SW480 (cell line): Measurements from ENCODE around the gene CRAMP1.
"Not testable (repeated sequence)": the region's sequence is repeated elsewhere in the genome, so short reads cannot be mapped to it uniquely, and the experiment has no call there.

ENCODE experiments used
- DNase-seq: peaks from one replicate; pipeline ENCODE4 v3.0.0-alpha.2; 2016; ENCODE audit warnings: low spot score

CRAMP1 gene

GRCh38 chr16:1678500-1679098 is 66.4 kb downstream of the CRAMP1 start:
- DNase-seq = peak; percentile 53

- no peak for DNase-seq
These were observed 68.2 kb downstream of the CRAMP1 start for GRCh38 chr16:1680361-1680760.

DNA sequence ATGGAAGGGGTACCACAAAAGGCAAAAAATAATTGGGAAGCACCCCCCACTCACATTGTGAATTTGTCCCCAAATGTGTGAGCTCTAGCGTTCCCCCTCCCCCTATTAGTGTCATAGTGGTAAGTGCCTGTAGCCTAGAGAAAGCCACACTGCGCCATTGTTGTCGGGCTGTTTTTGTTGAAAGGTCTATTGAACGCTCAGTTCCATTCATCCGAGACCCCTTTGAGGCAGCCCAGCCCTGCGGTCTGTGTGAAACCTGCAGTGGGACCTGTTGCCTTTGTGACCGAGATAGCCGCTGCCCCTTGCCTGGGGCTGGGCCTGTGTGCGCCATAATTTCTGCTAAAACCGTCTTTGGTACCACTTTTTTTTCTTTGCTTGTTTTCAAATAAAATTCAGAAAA is 68.9 kb downstream of the CRAMP1 start:
- DNase-seq = no peak

- no peak for DNase-seq
These were observed 75.5 kb downstream of the CRAMP1 start for GRCh38 chr16:1687427-1688316.

- DNase-seq = peak; percentile 62
These were observed 76.8 kb downstream of the CRAMP1 start for GRCh38 chr16:1688807-1689560.

DNA sequence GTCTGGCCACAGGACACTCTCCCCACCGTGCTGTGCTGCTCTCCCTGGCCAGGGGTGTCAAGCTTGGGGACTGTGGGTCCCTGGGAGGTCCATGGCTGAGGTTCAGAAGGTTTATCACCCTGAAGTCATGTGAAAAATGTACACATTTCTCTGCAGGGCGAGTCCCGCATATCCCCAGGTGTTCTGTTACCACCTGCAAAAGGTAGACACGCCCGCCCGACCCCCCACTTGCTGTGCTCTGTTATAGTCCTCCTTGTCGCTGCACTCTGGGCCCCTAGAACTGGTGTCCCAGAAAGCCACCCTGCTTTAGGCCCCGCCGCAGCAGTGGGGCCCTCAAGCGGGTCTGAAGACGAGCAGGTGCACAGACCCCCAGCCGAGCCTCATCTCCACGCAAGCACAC is 77.7 kb downstream of the CRAMP1 start:
- no peak for DNase-seq

DNA sequence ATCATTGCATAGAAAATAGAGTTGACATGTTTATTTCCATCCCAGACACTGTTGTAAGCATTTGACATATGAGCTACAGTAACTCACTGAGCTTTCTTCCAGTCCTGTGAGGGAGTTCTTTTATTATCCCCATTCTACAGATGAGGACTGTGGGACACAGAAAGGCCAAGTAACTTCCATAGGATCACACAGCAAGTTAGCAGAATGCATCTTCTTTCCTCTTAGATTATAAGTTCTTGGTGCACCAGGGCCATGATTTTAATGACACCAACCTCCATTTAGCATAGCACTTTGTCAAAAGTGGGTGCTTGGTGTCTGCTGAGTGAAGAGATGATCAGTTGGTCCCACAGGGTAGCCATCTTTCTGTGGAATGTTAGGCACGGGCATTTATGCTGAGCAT is 78.7 kb downstream of the CRAMP1 start:
- no peak for DNase-seq

DNA sequence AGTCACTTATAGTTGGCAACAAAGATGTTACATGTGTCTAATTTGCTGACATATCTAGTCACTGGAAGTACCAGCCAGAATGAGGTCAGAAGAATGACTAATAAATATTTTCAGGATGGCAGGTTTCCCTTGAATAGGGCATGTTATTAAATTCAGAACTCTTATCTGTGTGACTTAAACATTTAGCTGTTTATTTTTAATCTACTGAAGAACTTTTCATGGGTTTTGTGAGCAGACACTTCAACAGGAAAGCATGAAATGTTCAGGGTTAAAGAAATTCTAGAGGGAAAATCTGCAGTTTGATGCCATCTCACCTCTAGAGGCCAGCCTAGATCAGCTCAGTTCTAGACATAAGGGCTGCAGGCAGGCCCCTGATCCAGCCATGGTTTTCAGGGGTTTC is 79.1 kb downstream of the CRAMP1 start:
- no peak for DNase-seq

DNA sequence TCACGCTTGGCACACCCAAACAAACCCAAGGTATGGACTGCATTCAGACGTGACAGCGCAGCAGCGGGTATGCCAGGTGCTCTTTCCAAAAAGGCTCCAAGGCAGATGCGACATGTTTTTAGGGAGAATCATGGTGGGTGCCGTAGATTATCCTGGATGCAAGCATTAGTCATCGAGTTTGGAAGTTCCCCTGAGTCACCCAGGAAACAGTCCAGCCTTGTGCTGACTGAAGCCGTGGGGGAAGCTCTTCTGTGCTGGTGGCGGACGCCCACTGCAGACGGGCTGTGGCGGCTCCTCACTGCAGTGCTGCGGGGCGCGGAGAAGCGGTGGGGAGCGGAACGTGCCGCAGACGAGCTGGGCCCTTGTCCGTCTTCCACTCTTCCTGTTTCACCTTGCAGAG is 79.8 kb downstream of the CRAMP1 start:
- DNase-seq = no peak

DNA sequence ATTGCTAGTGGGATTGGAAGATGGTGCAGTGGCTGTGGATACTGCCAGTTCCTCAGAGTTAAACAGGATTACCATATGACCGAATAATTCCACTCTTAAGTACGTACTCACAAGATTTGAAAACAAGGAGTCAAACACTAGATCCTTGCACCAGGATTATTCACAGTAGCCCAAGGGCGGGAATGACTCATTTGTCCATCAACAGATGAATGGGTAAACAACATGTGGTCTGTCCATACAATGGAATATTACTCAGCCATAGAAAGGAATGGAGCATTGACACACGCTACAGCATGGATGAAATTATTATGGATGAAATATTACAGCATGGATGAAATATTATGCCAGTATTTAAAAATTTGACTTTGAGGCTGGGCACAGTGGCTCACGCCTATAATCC is 84.7 kb downstream of the CRAMP1 start:
- no peak for DNase-seq

DNA sequence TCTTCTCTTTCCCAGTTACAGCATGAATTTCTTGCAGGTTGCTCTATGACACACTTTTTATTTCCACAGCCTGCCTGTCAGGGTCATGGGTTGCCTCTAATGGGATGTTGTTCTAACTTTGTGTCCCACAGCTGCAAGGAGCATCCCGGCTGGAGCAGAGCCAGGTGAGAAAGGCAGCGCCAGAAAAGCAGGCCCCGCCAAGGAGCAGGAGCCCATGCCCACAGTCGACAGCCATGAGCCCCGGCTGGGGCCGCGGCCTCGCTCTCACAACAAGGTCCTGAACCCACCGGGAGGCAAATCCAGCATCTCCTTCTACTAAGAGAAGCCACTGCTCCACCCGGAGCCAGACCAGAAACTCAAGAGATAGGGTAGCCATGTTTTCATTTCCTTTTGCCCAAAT is 86.5 kb downstream of the CRAMP1 start:
- DNase-seq = no peak

DNA sequence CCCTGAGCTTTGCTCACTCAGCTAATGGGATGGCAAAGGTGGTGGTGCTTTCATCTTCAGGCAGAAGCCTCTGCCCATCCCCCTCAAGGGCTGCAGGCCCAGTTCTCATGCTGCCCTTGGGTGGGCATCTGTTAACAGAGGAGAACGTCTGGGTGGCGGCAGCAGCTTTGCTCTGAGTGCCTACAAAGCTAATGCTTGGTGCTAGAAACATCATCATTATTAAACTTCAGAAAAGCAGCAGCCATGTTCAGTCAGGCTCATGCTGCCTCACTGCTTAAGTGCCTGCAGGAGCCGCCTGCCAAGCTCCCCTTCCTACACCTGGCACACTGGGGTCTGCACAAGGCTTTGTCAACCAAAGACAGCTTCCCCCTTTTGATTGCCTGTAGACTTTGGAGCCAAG is 88.1 kb downstream of the CRAMP1 start:
- no peak for DNase-seq

- DNase-seq = no peak
These were observed 89.2 kb downstream of the CRAMP1 start for GRCh38 chr16:1701216-1701878.

DNA sequence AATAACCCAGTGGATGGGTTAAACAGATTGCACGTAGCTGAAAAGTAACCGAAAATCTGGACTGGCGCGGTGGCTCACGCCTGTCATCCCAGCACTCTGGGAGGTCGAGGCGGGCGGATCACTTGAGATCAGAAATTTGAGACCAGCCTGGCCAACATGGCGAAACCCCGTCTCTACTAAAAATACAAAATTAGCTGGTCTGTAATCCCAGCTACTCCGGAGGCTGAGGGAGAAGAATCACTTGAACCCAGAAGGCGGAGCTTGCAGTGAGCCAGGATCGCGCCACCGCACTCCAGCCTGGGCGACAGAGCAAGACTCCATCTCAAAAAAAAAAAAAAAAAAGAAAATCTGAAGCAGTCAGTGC is 93.1 kb downstream of the CRAMP1 start:
- not testable (repeated sequence) for DNase-seq

DNA sequence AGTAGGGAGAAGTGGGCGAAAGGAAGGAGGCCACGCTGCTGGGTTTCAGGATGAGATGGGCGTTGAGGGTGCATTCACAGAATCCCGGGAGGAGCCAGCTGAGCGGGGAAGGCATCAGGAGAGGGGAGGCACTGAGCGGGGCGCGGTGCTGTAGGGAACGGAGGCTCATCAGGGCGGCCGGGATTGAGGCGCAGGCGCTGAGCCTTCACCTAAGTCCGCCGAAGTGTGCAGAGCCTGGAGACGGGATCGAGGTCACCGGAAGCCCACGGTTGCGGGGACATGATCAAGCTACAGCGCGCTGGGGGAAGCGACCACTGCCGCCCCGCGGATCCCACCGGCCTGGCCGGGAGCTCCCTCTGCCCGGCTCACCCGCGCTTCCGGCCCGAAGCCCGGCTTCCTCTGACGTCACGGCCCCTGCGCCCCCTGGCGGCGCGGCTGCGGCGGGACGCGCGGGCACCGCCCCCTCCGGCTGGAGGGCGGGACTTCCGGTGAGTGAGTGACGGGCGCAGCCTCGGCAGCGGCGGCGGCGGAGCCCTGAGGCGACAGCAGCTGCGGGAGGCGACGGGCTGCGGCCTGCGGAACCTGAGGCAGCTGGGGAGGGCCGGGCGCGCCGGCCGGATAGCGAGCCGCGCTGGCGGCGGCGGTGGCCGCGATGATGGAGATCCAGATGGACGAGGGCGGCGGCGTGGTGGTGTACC is 93.7 kb downstream of the CRAMP1 start, which contains the start of gene MAPK8IP3:
MAPK8IP3 (plus strand) TSS at position 508 of the 698 bp plus-strand sequence; CDS start at position 653, 145 bp downstream.
- peak; percentile 81 for DNase-seq

DNA sequence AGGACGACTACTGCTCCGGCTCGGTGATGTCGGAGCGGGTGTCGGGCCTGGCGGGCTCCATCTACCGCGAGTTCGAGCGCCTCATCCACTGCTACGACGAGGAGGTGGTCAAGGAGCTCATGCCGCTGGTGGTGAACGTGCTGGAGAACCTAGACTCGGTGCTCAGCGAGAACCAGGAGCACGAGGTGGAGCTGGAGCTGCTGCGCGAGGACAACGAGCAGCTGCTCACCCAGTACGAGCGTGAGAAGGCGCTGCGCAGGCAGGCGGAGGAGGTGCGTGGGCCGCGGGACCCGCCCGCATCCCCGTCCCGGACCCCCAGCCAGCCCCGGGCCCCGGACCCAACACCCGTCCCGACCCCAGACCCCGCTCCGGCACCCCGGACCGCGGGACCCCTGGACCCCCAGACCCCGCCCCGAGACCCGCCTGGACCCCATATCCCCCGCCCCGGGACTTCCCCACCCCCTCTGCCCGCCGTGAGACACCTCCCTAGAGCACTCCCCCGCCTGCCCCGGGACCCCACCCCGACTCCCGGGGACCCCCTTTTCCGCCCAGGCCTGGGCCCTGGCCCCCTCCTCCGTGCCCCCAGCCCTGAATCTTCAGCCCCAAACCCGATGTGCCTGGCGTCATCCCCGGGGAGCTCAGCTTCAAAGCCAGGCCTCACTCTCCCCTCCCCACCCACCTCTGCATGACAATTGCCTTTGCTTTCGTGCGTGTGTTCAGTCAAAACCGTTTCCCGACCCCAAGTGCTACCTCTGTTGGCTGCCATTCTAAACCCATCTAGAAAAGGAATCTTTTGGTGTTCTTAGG is 94.4 kb downstream of the CRAMP1 start:
- peak; percentile 30 for DNase-seq

- DNase-seq = no peak
These were observed 95.1 kb downstream of the CRAMP1 start for GRCh38 chr16:1707193-1707790.

- no peak for DNase-seq
These were observed 96.1 kb downstream of the CRAMP1 start for GRCh38 chr16:1708083-1708767.

- no peak for DNase-seq
These were observed 96.6 kb downstream of the CRAMP1 start for GRCh38 chr16:1708768-1709180.

- DNase-seq = no peak
These were observed 97.2 kb downstream of the CRAMP1 start for GRCh38 chr16:1709356-1709755.
